Measurements from ENCODE around the gene CCRL2. TPM values are rescaled to one million over a fixed set of nuclear protein-coding genes. Genes with fewer than 3 reads are reported as not detected.

Gene CCRL2
- polyA plus RNA-seq, 1 donor from 2014 or later, result not detected

DNA sequence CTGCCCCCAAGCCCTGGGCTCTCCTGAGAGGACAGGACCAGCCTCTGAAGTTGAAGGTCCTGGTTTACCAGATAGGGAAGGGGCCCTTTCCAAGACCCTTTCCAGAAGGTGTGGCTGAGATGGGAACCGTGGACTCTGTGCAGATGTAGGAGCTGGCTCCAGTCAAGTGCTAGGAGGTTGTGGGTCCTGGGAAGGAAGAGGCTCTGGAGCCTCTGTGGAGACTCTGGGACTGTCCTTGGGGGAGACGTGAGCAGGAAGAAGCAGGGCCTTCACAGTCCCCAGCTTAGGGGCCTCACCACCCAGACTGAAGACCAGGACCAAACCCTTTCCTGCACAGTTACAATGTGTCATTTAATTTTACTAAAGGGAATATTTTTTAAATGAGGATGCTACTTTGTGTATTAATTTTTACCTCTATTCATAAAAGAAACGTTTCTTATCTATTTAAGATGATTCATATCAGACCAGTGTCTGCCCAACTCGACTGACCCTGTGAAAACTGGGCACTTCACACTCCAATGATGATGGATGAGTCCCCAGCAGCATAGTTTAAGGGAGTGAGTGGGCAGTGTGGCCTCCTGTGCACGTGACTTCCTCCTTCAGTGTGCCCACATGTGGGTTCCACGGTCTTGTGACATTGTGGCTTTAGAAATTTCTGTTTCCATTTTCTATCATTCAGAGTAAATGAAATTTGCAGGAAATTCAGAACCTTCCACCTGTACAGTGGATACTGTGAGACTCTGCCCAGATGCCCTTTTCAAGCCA, 11.1 kb upstream of the CCRL2 start:
- Histone ChIP-seq H3K27me3 (ENCODE audit: insufficient read depth, low read depth, low read length) (no peaks in the 10 kb centered on the region), H3K4me2 (ENCODE audit: low read length) (no peak overlapping the region)

GRCh38 chr3:46397111-46397510, 9.9 kb upstream of the CCRL2 start:
- TF ChIP-seq MXI1 (conservative IDR thresholded peaks at IDR 0.05; ENCODE audit: poor library complexity, severe bottlenecking), result no peak
- TF ChIP-seq SMC3 (conservative IDR thresholded peaks at IDR 0.05; ENCODE audit: poor library complexity), result no peak
- TF ChIP-seq RAD21 (conservative IDR thresholded peaks at IDR 0.05), result no peak
- H3K9ac ChIP-seq (ENCODE audit: low read length), result no peak overlapping the region
- H3K79me2 ChIP-seq (replicated peaks; ENCODE audit: insufficient read depth, low read length), result no peaks in the 10 kb centered on the region
- no peaks in the 10 kb centered on the region for H3K9me3 ChIP-seq (ENCODE audit: low read length)
- no peak overlapping the region for H3K4me3 ChIP-seq (ENCODE audit: low read length)
- H3K27ac ChIP-seq (ENCODE audit: low read length), result no peak overlapping the region
- no peaks in the 10 kb centered on the region for H3K36me3 ChIP-seq (ENCODE audit: insufficient read depth, low read length)
- no peaks in the 10 kb centered on the region for H3K9me2 ChIP-seq (ENCODE audit: insufficient read depth, low read length)
- H3F3A ChIP-seq (ENCODE audit: insufficient read depth, low read length, poor library complexity, severe bottlenecking), result no peaks in the 10 kb centered on the region
- no peak overlapping the region for H2AFZ ChIP-seq (ENCODE audit: low read depth, low read length)
- H4K20me1 ChIP-seq (ENCODE audit: insufficient read depth), result no peaks in the 10 kb centered on the region
- no peaks in the 10 kb centered on the region for H3K27me3 ChIP-seq (ENCODE audit: insufficient read depth, low read depth, low read length)
- no peak overlapping the region for H3K4me2 ChIP-seq (ENCODE audit: low read length)

More for the DNA sequence above, 11.1 kb upstream of the CCRL2 start:
- TF ChIP-seq REST (IDR thresholded peaks at IDR 0.05; ENCODE audit: borderline replicate concordance) (no peak), SMC3 (conservative IDR thresholded peaks at IDR 0.05; ENCODE audit: poor library complexity) (no peak), EZH2 (IDR thresholded peaks at IDR 0.05; ENCODE audit: borderline replicate concordance, insufficient read depth, low read length, poor library complexity, severe bottlenecking) (no peak)
- Histone ChIP-seq H3F3A (ENCODE audit: insufficient read depth, low read length, poor library complexity, severe bottlenecking) (no peaks in the 10 kb centered on the region), H2AFZ (ENCODE audit: low read depth, low read length) (no peak overlapping the region), H3K9ac (ENCODE audit: low read length) (no peak overlapping the region), H3K9me3 (ENCODE audit: low read length) (no peaks in the 10 kb centered on the region), H3K27ac (ENCODE audit: low read length) (no peak overlapping the region), H3K4me3 (ENCODE audit: low read length) (no peak overlapping the region), H3K36me3 (ENCODE audit: insufficient read depth, low read length) (no peaks in the 10 kb centered on the region), H3K9me2 (ENCODE audit: insufficient read depth, low read length) (no peaks in the 10 kb centered on the region), H3K79me2 (replicated peaks; ENCODE audit: insufficient read depth, low read length) (no peaks in the 10 kb centered on the region), H4K20me1 (ENCODE audit: insufficient read depth) (no peaks in the 10 kb centered on the region)

- TF ChIP-seq POLR2AphosphoS5 (IDR thresholded peaks at IDR 0.05) (no peak), EZH2 (IDR thresholded peaks at IDR 0.05; ENCODE audit: borderline replicate concordance, insufficient read depth, low read length, poor library complexity, severe bottlenecking) (no peak), SMC3 (conservative IDR thresholded peaks at IDR 0.05; ENCODE audit: poor library complexity) (no peak), EP300 (conservative IDR thresholded peaks at IDR 0.05; ENCODE audit: poor library complexity, severe bottlenecking) (no peak), TAF1 (IDR thresholded peaks at IDR 0.05; ENCODE audit: low read depth) (no peak), RAD21 (conservative IDR thresholded peaks at IDR 0.05) (no peak), REST (IDR thresholded peaks at IDR 0.05; ENCODE audit: borderline replicate concordance) (no peak), MXI1 (conservative IDR thresholded peaks at IDR 0.05; ENCODE audit: poor library complexity, severe bottlenecking) (no peak)
- TF ChIP-seq, protein P1, sequence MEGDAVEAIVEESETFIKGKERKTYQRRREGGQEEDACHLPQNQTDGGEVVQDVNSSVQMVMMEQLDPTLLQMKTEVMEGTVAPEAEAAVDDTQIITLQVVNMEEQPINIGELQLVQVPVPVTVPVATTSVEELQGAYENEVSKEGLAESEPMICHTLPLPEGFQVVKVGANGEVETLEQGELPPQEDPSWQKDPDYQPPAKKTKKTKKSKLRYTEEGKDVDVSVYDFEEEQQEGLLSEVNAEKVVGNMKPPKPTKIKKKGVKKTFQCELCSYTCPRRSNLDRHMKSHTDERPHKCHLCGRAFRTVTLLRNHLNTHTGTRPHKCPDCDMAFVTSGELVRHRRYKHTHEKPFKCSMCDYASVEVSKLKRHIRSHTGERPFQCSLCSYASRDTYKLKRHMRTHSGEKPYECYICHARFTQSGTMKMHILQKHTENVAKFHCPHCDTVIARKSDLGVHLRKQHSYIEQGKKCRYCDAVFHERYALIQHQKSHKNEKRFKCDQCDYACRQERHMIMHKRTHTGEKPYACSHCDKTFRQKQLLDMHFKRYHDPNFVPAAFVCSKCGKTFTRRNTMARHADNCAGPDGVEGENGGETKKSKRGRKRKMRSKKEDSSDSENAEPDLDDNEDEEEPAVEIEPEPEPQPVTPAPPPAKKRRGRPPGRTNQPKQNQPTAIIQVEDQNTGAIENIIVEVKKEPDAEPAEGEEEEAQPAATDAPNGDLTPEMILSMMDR (IDR thresholded peaks at IDR 0.05; ENCODE audit: poor library complexity, severe bottlenecking), result no peak
- Histone ChIP-seq H3K27ac (ENCODE audit: low read length) (no peak overlapping the region), H3K9me3 (ENCODE audit: low read length) (no peaks in the 10 kb centered on the region), H3F3A (ENCODE audit: insufficient read depth, low read length, poor library complexity, severe bottlenecking) (no peaks in the 10 kb centered on the region), H4K20me1 (ENCODE audit: insufficient read depth) (no peaks in the 10 kb centered on the region), H3K9ac (ENCODE audit: low read length) (no peak overlapping the region), H3K79me2 (replicated peaks; ENCODE audit: insufficient read depth, low read length) (no peaks in the 10 kb centered on the region), H3K27me3 (ENCODE audit: insufficient read depth, low read depth, low read length) (no peaks in the 10 kb centered on the region), H3K36me3 (ENCODE audit: insufficient read depth, low read length) (no peaks in the 10 kb centered on the region), H3K9me2 (ENCODE audit: insufficient read depth, low read length) (no peaks in the 10 kb centered on the region), H3K4me3 (ENCODE audit: low read length) (no peak overlapping the region), H2AFZ (ENCODE audit: low read depth, low read length) (no peak overlapping the region), H3K4me2 (ENCODE audit: low read length) (no peak overlapping the region)
Measured at GRCh38 chr3:46398186-46398955, 8.7 kb upstream of the CCRL2 start.

All from neural cell (in vitro differentiated cells).